Measurements from ENCODE around the gene ARFGAP1.

The ARFGAP1 gene

GRCh38 chr20:63260521-63260920 lies 12.1 kb upstream of the ARFGAP1 start:
- DNase-seq (ENCODE audit: low read depth): no peak

DNA sequence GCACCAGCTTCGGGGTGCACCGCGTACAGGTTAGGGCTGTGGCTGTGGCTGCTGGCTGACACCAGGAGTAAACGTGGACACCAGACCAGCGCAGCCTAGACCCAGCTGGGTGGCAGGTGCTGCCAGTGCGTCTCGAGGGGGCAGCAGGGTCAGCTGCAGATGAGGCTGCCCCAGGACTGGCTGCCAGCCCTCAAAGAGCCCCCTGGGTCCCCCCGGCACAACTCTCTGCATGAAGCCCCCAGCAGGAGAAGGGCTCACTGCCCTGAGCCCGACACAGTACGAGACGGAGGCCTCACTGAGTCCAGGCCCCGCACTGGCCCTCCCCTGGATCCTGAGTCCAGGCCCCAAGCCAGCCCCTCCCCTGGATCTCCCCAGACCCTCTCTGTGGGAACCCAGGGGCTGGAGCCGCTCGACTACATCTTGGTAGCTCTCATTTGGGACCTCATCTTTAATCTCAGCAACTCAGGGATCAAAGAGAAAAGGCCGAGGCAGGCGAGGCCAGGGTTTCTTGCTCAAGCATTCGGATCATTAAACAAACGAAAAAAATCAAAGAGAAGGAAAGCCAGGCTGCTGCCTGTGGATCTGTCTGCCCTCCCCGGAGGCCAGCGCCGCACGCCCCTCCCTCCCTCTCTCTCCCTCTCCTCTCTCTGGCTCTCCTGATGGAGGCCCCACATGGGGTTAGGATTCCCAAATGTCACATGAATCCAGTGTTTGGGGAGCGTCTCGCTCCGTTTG lies 11.4 kb upstream of the ARFGAP1 start:
- DNase-seq (ENCODE audit: low read depth): no peak

DNA sequence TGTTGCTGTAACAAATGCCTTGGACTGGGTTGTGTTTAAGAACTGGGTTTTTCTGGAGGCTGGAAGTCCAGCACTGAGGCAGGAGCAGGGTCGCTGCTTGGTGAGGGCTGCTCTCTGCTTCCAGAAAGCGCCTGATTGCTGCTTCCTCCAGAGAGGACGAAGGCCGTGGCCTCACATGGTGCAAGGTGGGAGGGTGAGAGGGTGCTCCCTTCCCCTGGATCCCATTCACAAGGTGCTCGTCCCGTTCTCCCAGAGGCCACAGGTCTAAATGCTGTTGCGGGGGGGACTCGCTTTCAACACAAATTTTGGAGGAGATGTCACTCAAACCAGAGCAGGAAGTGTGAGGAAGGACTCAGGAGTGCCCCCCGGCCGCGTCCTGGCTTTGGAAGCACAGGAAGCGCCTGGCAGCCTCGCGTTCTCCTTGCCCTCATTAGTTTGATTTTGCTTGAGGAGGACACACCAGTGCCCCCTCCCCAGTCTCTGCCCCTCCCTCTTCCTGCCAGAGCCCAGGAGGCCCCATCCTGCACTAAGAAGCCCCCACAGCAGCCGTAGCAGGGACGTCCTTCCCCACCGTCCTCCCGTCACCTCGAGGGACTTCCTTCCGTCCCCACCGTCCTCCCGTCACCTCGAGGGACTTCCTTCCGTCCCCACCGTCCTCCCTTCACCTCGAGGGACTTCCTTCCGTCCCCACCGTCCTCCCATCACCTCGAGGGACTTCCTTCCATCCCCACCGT lies 10.7 kb upstream of the ARFGAP1 start:
- no peak for DNase-seq (ENCODE audit: low read depth)

DNA sequence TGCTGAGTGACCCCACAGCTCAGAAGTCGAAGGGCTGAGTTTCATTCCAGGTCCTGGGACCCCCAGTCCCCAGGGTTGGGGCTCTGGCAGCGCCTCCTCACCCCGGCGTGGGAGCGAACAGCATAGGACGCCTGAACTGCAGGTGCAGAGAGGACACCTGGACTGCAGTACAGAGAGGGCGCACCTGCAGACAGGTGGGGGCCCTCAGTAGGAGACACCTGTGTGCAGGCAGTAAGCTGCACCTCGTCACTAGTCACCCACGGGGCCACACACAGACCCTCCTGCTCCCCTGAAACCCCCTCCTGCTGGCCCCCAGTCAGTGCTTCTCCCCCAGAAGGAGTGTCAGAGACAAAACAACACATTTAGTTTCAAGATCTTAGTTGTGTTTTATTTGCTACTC lies 9.8 kb upstream of the ARFGAP1 start:
- DNase-seq (ENCODE audit: low read depth): no peak

DNA sequence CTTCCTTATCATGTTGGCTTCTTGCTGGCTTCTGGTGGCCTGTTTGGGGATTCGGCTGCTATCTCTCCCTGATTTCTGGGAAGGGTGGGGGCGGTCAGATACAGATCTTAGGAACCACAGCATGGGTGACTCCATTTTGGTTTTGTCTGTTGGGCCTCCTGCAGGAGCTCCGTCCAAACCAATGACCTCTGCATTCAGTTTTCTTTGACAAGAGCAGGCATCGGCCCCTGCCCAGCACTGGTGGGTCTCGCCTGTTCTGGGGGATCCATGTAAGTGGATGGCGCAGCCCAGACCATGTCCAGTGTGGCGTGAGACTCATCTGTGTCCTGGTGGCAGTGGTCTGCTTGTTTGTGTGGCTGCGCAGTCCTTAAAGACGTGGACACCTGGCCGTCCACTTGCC lies 8.6 kb upstream of the ARFGAP1 start:
- no peak for DNase-seq (ENCODE audit: low read depth)

DNA sequence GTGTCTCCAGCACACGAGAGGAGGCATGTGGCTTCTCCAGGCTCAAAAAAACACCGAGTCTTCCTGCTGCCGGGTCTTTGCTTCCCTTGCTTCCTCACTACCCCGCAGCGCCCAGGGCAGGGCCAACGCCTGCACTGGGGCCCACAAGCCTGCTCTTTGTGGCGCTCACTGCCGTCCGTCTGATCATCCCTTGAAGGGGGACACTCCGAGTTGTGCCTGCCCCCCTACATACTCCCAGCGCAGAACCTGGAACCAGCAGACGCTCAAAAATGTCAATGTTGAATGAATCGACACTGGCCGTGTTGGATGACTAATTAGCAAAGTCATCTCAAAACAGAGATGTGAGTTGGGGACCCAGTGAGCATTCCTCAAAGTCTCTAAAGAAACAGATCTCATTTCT lies 8.1 kb upstream of the ARFGAP1 start:
- DNase-seq (ENCODE audit: low read depth): no peak

DNA sequence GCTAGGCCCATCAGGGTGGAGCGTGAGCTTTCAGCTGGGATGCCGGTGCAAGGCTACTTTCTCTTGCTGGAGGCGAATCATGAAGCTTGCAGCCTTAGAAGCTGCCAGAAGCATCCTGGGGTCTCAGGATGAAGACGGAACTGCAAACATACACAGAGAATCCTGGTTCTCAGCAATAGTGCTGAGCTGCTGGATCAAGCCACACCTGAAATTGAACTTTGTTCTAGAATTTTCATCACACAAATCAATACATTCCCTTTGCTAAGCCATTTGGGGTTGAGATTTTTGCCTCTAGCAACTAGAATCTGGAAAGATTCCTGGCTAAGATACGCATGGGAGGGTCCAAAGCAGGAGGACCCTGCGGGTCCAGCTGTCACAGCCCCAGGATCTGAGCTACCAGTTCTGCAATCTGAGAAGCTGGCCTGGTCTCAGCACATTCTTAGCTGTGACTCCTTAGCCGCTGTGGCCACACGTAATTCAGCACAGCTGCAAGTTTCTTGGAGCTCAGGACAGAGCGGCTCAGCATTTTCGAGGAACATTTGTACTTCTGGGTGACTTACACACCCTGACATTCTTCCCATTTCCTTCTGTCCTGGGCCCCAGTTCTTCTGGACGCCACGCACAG lies 6.6 kb upstream of the ARFGAP1 start:
- DNase-seq (ENCODE audit: low read depth): no peak

DNA sequence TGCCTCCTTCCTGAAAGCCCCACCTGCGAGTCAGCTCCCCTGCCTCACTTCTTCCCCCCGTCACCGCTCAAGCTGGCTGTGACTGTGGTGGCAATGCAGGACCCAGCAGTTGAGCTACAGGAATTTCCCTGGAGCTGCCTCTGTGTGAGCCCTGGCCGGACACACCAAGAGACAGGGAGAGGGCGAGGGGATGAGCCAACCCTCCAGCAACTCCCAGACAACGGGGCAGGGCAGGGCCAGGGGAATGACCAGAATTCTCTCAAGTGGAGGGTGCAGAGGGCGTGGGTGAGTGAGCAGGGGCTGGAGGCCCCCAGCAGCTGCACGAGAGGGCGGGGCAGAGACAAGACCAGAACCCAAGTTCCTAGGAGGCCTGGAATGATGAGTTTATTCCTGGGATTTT lies 4.9 kb upstream of the ARFGAP1 start:
- DNase-seq (ENCODE audit: low read depth): no peak

GRCh38 chr20:63268256-63268655 lies 4.4 kb upstream of the ARFGAP1 start:
- DNase-seq (ENCODE audit: low read depth): no peak

DNA sequence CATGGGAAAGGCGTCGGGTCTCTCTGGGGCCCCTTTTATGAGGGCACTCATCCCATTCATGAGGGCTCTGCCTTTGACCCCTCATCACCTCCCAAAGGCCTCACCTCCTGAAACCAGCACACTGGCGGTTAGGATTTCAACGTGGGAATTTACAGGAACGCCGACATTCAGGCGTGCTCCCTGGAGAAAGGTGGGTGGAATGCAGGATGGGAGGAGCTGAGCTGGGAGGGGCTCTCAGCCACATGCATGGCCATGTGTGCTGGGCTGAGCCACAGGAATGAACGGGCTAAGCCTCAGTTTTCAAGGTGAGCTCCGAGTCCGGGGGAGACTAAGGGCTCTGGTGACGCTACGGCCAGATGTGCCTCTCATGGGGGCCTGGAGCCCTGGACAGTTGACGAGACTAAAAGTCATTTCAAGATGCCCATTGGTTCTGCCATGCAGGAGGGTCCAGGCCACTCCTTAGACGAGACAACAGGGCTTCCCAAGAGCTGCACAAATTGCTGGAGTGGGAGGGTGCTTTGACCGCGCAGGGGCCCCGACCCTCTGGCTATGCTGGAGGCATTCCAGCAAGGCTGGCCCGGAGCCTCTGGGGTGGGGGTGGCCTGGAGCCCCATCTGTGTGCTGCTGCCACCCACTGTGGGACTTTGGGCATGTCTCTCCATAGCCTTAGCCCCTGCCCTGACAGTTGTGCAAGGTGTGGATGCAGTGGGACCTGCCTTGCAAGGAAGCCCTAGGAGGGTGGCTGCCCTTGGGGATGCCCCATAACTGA lies 3.8 kb upstream of the ARFGAP1 start:
- peak; percentile 14 for DNase-seq (ENCODE audit: low read depth)

DNA sequence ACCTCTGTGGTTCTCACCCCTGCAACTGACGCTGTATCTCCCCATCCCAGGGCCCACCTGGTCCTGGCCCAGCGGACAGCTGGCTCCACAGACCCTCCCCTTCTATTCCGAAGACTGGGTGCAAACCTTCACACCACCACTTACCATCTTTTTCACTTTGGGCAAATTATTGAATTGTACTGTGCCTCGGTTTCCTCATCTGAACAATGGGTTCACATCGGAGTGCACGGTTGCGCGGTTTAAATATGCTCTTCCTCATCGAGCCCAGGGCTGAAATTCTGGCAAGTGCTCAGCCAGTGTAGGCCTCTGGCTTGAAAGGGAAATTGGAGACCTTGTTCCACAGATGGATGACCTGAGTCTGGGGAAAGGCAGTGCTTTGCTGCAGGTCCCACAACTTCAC lies 2.9 kb upstream of the ARFGAP1 start:
- DNase-seq (ENCODE audit: low read depth): no peak

- no peak for DNase-seq (ENCODE audit: low read depth)
Observed at GRCh38 chr20:63270606-63271325, 1.8 kb upstream of the ARFGAP1 start.

DNA sequence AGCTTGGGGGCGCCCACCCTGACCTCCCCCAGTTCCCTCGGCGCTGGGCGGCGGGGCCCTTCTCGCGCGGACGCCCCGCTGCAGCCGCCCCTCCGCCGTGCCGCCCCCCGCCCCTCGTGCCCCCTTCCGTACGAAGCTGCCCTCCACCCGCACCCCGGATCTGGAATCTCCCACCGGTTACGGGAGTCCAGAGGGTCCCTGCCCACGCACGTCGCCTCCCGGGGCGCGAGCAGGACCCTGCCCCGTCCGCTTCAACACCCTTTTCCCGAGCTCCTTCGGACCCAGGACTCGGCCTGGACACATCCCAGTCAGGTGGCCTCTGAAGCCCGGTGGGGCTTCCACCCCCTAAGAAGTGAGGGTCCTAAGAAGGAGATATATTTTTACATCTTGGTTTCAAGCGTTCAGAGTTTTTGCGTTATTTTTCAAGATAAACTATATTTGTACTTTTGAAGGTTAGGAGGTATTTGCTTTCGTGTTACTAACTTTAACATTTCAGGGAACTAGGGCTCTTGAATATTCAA lies 506 bp downstream of the ARFGAP1 start:
- DNase-seq (ENCODE audit: low read depth): no peak

GRCh38 chr20:63273635-63274380 lies 1.2 kb downstream of the ARFGAP1 start:
- DNase-seq (ENCODE audit: low read depth): peak; percentile 87

DNA sequence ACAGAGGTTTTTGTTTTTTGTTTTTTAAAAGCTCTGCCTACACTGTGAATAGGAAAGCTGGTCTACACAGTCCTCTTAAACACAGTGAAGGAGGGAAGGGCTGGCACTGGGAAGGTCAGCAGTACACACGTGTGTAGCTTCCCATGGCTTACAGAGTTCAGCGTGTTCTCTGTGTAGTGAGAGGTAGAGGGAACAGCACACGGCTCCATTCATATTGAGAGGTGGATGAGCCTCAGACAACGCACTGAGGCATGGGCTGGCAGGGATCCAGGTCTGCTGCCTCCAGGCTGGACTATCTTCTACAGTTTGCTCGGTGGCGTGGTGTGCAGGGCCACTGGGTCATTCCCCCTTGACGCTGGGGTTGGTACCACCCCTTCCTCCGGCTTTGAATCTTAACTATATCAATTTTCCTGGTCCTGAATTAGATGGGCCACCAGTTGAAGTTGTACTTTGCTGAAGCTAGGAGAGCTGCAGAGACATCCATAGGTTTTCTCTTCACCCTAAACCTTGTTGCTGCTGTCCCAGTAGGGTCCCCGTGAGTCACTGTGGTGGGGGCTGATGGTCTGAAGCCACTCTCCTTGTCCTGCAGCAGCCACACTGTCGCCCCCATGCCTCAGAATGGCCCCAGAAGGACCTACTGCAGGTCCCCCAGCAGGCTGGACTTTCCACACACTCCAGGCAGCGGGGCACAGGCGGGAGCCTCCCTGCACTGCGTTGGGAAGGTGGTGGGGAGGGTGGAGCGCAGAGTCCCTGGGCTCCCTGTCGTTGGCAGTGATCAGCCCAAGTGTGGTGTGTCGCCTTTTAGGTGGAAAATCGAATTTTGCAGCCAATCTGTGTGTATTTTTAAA lies 2.0 kb downstream of the ARFGAP1 start:
- peak; percentile 22 for DNase-seq (ENCODE audit: low read depth)

- DNase-seq (ENCODE audit: low read depth): no peak
Observed at GRCh38 chr20:63275825-63276224, 3.2 kb downstream of the ARFGAP1 start.

DNA sequence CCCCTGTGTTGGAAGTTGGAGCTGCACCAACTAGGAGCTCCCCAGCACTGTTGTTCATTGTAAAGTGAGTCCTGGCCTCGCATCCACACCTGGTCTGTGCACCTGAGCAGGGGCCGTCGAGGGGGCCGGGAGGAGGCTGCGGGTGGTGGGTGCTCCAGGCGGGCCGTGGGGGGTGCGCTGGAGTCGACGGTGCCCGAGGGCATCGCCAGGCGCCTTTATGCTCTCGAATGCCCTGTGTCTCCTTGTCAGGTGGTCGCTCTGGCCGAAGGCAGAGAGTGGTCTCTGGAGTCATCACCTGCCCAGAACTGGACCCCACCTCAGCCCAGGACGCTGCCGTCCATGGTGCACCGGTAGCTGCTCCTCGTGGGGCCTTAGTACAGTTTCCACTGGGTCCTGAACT lies 4.3 kb downstream of the ARFGAP1 start:
- DNase-seq (ENCODE audit: low read depth): no peak

- DNase-seq (ENCODE audit: low read depth): no peak
Observed at GRCh38 chr20:63277466-63278272, 5.1 kb downstream of the ARFGAP1 start.

DNA sequence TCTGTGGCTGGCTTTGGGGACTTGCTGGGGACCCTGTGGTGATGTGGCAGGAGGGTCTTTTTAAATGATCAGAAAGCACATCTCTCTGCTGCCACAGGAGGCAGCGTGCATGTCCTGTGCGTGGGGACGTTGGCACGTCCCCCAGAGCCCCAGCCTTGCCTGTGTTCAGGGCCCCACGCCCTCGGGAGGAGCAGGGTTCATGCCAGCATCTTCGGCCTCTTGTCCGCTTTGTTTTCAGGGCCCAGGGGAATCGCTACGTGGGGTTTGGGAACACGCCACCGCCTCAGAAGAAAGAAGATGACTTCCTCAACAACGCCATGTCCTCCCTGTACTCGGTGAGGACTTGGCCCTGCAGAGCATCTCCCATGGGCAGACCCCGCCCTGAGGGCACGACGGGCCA lies 6.0 kb downstream of the ARFGAP1 start:
- DNase-seq (ENCODE audit: low read depth): no peak
